ENCODE measurements around the gene RAD51B. TPM values are rescaled to one million over a fixed set of nuclear protein-coding genes. Genes with fewer than 3 reads are reported as not detected.

The RAD51B gene
- polyA plus RNA-seq, 1 experiment = 6.6 TPM

DNA sequence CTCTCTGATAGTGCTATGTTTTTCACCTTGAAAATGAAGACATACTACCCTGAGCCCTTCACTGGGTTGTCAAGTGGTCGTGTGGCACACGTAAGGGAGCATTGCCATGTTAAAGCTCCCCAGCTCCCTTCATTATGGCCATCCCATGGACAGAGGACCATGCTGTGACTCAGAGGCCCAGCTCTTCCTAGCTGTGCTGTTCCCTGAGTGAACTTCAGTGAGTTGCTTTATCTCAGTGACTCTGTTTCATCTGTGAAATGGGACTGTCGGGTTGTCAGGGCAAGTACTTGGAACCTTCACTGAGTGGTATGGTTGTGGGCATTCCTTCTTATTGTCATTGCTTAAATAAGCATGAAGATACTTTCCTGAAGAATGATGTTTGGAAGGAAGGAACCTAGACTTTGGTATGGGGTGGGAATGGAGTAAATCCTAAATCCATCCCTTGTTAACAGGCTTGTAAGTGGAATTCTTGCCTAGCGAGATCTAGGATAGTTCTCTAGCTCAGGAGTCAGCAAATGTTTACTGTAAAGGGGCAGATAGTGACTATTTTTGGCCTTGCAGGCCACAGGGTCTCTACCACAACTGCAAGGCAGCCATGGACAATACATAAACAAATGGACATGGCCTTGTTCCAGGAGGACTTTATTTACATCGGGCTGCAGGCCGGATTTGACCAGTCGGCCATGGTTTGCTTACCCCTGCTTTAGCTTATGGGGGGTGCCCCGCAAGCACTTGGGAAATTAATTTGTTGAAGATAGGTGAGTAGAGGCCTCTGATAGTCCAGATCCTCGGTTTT, 689.8 kb downstream of the RAD51B start:
- Histone ChIP-seq H3K9me3 (ENCODE audit: control insufficient read depth, insufficient read depth, low read length) (no peaks in the 10 kb centered on the region), H3K27me3 (ENCODE audit: control insufficient read depth, insufficient read depth, low read length) (no peaks in the 10 kb centered on the region), H3K4me3 (ENCODE audit: low read depth, low read length) (no peak overlapping the region), H3K27ac (ENCODE audit: low read depth, low read length) (peak overlapping the region; percentile 68)
- TF ChIP-seq CTCF (IDR thresholded peaks at IDR 0.05; ENCODE audit: low read depth, low read length) = no peak
- CTCF ChIA-PET = no interaction called here
- no peak for DNase-seq (ENCODE audit: low read depth, low spot score)
- POLR2A ChIA-PET = no interaction called here

DNA sequence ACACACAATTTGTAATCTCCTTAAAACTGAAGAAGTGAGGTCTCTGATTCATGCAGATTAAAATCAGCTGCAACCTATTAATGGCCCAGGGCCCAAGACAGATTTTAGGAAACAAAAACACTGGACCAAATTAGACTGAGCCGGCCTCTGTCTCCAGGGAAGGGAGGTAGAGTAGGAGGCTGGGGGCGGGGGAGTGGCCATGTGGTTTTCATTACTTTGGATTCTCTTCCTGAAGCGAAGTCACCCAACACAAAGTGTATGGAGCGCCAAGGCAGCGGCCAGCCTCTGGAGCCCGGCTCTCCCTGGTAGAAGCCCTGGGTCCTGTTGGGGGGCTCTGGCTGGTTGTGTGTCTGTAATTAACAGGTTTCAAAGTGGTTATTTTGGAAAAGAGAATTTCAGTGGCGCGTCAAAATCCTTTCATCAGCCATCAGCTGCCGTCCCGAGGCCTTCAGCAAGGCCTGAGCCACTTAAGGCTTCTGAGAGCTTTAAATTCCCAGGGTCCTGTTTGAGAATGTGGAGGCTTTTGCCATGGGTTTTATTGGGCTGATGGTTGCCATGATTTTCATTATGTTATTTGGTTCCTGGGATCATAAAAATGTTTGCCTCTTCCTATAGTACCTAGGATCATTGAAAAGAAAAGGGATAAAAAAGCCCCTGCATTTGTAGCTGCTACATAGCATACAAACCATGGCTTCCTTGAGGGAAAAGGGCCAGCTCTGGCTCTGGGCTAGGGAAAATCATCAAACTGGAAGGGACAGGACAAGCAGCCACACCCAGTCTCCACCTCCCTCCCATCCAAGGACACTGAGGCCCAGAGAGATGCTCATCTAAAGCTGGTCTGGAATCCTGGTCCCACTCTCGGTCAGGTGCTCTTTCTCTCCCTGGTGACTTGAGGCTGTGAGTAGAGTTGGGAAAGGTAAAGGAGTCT, 690.9 kb downstream of the RAD51B start:
- ChIA-PET CTCF (no interaction called here), POLR2A (no interaction called here)
- no peak for TF ChIP-seq CTCF (IDR thresholded peaks at IDR 0.05; ENCODE audit: low read depth, low read length)
- Histone ChIP-seq H3K27ac (ENCODE audit: low read depth, low read length) (peak overlapping the region; percentile 68), H3K4me3 (ENCODE audit: low read depth, low read length) (no peak overlapping the region), H3K27me3 (ENCODE audit: control insufficient read depth, insufficient read depth, low read length) (no peaks in the 10 kb centered on the region), H3K9me3 (ENCODE audit: control insufficient read depth, insufficient read depth, low read length) (no peaks in the 10 kb centered on the region)
- no peak for DNase-seq (ENCODE audit: low read depth, low spot score)

DNA sequence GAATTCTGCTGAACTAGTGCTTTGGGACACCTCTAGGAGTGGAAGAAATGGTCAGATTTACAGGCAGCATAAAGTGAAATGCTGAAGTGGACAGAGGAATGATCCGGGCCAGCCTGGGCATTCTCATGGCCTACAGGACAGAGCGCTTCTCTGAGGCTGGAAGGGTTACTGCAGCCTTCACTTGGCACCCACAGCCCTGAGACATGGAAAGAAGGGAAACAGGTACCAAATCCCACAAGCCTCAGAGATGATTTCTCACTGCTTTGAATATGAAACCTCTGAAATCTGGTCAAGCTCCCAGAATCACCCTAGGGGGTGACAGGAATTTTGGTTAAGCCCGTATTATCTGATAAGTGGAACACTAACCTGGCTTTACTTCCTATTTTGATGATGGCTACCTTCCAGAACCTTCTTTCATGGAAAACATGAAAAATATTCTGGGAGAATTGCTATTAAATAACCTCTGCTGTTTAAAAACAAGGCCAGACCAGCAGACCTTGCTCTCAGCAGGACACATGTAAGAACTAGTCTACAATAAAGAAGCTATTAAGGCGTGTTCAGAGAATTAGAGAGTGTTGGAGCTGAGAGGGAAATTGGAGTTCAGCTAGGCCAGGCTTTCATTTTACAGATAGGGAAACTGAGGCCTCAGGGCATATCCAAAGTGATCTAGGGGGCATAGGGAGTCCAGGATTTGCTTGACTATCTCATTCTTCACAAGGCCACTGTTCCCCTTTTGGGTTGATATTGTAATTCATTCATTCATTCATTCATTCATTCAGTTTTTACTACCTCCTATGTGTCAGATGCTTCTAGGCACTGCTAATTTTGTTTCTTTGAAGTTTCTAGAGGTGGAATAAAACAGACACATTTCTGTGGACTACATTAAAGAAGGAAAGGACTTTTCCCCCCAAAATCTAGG, 691.8 kb downstream of the RAD51B start:
- ChIA-PET CTCF (no interaction called here), POLR2A (no interaction called here)
- H3K27ac ChIP-seq (ENCODE audit: low read depth, low read length) = no peak overlapping the region
- H3K27me3 ChIP-seq (ENCODE audit: control insufficient read depth, insufficient read depth, low read length) = no peaks in the 10 kb centered on the region
- DNase-seq (ENCODE audit: low read depth, low spot score) = no peak
- no peak for TF ChIP-seq CTCF (IDR thresholded peaks at IDR 0.05; ENCODE audit: low read depth, low read length)
- no peak overlapping the region for H3K4me3 ChIP-seq (ENCODE audit: low read depth, low read length)
- H3K9me3 ChIP-seq (ENCODE audit: control insufficient read depth, insufficient read depth, low read length) = no peaks in the 10 kb centered on the region

- ChIA-PET POLR2A (no interaction called here), CTCF (no interaction called here)
- peak; percentile 61 for DNase-seq (ENCODE audit: low read depth, low spot score)
- H3K9me3 ChIP-seq (ENCODE audit: control insufficient read depth, insufficient read depth, low read length) = no peaks in the 10 kb centered on the region
- no peak overlapping the region for H3K27ac ChIP-seq (ENCODE audit: low read depth, low read length)
- TF ChIP-seq CTCF (IDR thresholded peaks at IDR 0.05; ENCODE audit: low read depth, low read length) = no peak
- no peak overlapping the region for H3K4me3 ChIP-seq (ENCODE audit: low read depth, low read length)
- no peaks in the 10 kb centered on the region for H3K27me3 ChIP-seq (ENCODE audit: control insufficient read depth, insufficient read depth, low read length)
Measured at GRCh38 chr14:68512088-68512487, 692.5 kb downstream of the RAD51B start.

Data from AG04450 (cell line).